Peyer's patch (tissue), 4 donors: ENCODE results near the gene ZBTB12.

Experiments
- CTCF ChIP-seq, 6 experiments: fragments of 450-650 bp in 4 of 6; fragments of 200-600 bp in 2 of 6; sonication (generic) in 1 of 6; IDR thresholded peaks; one replicate each; pipeline ENCODE4 v1.5.1; 2017 to 2019; ENCODE audit warnings: antibody characterized with exemption in 6 of 6, mild to moderate bottlenecking in 3 of 6, moderate library complexity in 1 of 6
- POLR2A ChIP-seq, 2 donors: fragments of 450-650 bp; IDR thresholded peaks; one replicate each; pipeline ENCODE4 v1.5.1; 2017; ENCODE audit warnings: antibody characterized with exemption in 2 of 2, mild to moderate bottlenecking in 2 of 2, moderate library complexity in 2 of 2

DNA sequence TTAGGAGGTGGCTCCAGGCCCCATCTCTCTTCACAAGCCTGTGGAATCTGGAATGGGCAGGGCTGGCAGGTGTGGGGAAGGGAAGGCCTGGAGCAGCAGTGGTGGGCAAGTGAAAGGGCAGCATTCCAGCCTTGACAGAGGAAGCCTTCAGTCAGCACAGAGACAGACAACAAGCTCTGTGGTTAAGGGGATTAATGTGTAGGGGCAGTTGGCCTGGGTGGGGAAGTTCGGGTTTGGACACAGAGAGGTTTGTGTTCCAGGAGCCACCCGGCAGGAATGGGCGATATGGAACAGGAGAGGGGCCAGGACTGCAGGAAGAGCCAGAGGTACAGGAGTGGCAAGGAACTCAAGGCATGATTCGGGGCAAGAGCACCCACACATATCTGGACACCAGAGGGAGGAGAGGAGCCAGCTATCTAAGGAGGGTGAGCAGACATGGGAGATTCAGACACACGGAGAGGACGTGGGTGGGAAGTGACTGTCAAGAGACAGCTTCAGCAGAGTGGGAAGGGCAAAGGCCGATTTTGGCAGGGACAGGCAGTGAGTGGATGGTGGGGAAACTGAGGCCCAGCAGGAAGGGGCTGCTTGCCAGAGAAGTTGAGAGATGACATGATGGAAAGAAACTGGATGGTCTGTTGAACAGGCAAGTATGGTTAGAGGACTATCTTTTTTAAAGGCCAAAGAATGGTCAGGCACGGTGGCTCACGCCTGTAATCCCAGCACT, 20.6 kb downstream of the ZBTB12 start:
- TF ChIP-seq CTCF (IDR thresholded peaks at IDR 0.05), result no peak
- no peak for TF ChIP-seq POLR2A (IDR thresholded peaks at IDR 0.05)
